Astrocyte (in vitro differentiated cells and primary cell): ENCODE data around the gene PPIP5K1. TPM values are rescaled to one million over a fixed set of nuclear protein-coding genes. Genes with fewer than 3 reads are reported as not detected.

ENCODE experiments used
- DNase-seq: peaks from one replicate; pipeline ENCODE4 v3.0.0-alpha.2; 2010; ENCODE audit warnings: low read depth
- FAIRE-seq: peaks from 2 replicates; lab custom pipeline; 2011; peaks lifted over from hg19 to GRCh38; lab: Jason Lieb, UNC
- H2AFZ ChIP-seq: 2 replicates; pipeline ENCODE4 v1.6.0; 2012; ENCODE audit warnings: low read depth, low read length, inconsistent platforms
- H3K27ac ChIP-seq: 2 replicates; pipeline ENCODE4 v1.5.1; 2011; ENCODE audit warnings: low read depth, low read length, inconsistent platforms
- H3K27me3 ChIP-seq: 2 replicates; pipeline ENCODE4 v1.6.0; 2011; ENCODE audit warnings: low read length, inconsistent platforms; ENCODE audit not compliant: insufficient read depth
- H3K36me3 ChIP-seq: 2 replicates; pipeline ENCODE4 v1.5.1; 2011; ENCODE audit warnings: low read length, inconsistent platforms; ENCODE audit not compliant: insufficient read depth
- H3K4me1 ChIP-seq: 2 replicates; pipeline ENCODE4 v1.5.1; 2011; ENCODE audit warnings: low read length, inconsistent platforms; ENCODE audit not compliant: insufficient read depth
- H3K4me2 ChIP-seq: 2 replicates; pipeline ENCODE4 v1.6.0; 2012; ENCODE audit warnings: low read length, inconsistent platforms
- H3K4me3 ChIP-seq: 2 replicates; pipeline ENCODE4 v1.5.1; 2011; ENCODE audit warnings: low read depth, mild to moderate bottlenecking, low read length, inconsistent platforms; ENCODE audit not compliant: insufficient read depth
- H3K79me2 ChIP-seq: 2 replicates; pipeline ENCODE4 v1.6.0; 2012; ENCODE audit warnings: mild to moderate bottlenecking, low read length, inconsistent platforms; ENCODE audit not compliant: insufficient read depth
- H3K9ac ChIP-seq: 2 replicates; pipeline ENCODE4 v1.6.0; 2012; ENCODE audit warnings: mild to moderate bottlenecking, low read length, inconsistent platforms
- H3K9me3 ChIP-seq: 2 replicates; pipeline ENCODE4 v1.5.1; 2012; ENCODE audit warnings: low read depth, mild to moderate bottlenecking, low read length, inconsistent platforms; ENCODE audit not compliant: insufficient read depth
- H4K20me1 ChIP-seq: 2 replicates; pipeline ENCODE4 v1.6.0; 2012; ENCODE audit warnings: low read length, inconsistent platforms; ENCODE audit not compliant: insufficient read depth
- H3K27ac Mint-ChIP-seq: one replicate; pipeline ENCODE4 v1.8.0; 2021; ENCODE audit warnings: mild to moderate bottlenecking, mixed read lengths; ENCODE audit not compliant: unreplicated experiment
- H3K27me3 Mint-ChIP-seq: one replicate; pipeline ENCODE4 v1.8.0; 2021; ENCODE audit warnings: low read depth, mixed read lengths; ENCODE audit not compliant: unreplicated experiment
- H3K36me3 Mint-ChIP-seq: one replicate; pipeline ENCODE4 v1.8.0; 2021; ENCODE audit warnings: low read depth, mixed read lengths; ENCODE audit not compliant: unreplicated experiment
- H3K4me1 Mint-ChIP-seq: one replicate; pipeline ENCODE4 v1.8.0; 2021; ENCODE audit warnings: low read depth, mixed read lengths; ENCODE audit not compliant: unreplicated experiment
- H3K4me3 Mint-ChIP-seq: one replicate; pipeline ENCODE4 v1.8.0; 2021; ENCODE audit warnings: mild to moderate bottlenecking, moderate library complexity, mixed read lengths; ENCODE audit not compliant: unreplicated experiment
- H3K9me3 Mint-ChIP-seq: one replicate; pipeline ENCODE4 v1.8.0; 2021; ENCODE audit warnings: mild to moderate bottlenecking, mixed read lengths; ENCODE audit not compliant: unreplicated experiment
- EZH2 ChIP-seq: IDR thresholded peaks from 2 replicates; pipeline ENCODE4 v1.6.1; 2012; ENCODE audit warnings: mild to moderate bottlenecking, low read length, inconsistent platforms; ENCODE audit not compliant: insufficient read depth
- total RNA-seq: library from RNA; stranded (reverse); gene quantifications from 2 replicates; pipeline ENCODE4 v1.2.1, GENCODE V29; 2021
- TF ChIP-seq, protein P1 (sequence below): IDR thresholded peaks from 2 replicates; pipeline ENCODE4 v1.5.1; 2011; ENCODE audit warnings: low read depth, mild to moderate bottlenecking, inconsistent platforms, low read length, moderate library complexity; ENCODE audit not compliant: insufficient read depth

PPIP5K1 gene
- total RNA-seq, 1 donor from 2014 or later: 21.4 TPM

DNA sequence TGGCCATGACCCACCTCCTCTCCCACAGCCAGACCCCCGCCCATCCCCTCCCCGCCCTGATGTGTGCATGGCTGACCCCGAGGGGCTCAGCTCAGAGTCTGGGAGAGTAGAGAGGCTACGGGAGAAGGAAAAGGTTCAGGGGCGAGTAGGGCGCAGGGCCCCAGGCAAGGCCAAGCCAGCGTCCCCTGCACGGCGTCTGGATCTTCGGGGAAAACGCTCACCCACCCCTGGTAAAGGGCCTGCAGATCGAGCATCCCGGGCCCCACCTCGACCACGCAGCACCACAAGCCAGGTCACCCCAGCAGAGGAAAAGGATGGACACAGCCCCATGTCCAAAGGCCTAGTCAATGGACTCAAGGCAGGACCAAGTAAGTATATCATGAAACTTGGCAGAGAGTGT, 60.9 kb downstream of the PPIP5K1 start:
- Histone ChIP-seq H3K79me2 (no peaks in the 10 kb centered on the region), H3K9me3 (no peaks in the 10 kb centered on the region), H3K4me3 (no peak overlapping the region), H3K9ac (no peak overlapping the region), H3K4me2 (no peak overlapping the region), H4K20me1 (peaks cover 34% of the 10 kb centered on the region), H3K4me1 (no peaks in the 10 kb centered on the region), H3K27ac (no peak overlapping the region), H2AFZ (no peak overlapping the region), H3K27me3 (no peaks in the 10 kb centered on the region), H3K36me3 (peaks cover 18% of the 10 kb centered on the region)
- Mint-ChIP-seq H3K36me3 (peaks cover 51% of the 10 kb centered on the region), H3K4me3 (no peak overlapping the region), H3K27ac (no peak overlapping the region), H3K4me1 (peaks cover 13% of the 10 kb centered on the region), H3K9me3 (peaks cover 4% of the 10 kb centered on the region), H3K27me3 (no peaks in the 10 kb centered on the region)
- DNase-seq (no peak), FAIRE-seq (no peak)
- TF ChIP-seq EZH2: no peak
- TF ChIP-seq, protein P1, sequence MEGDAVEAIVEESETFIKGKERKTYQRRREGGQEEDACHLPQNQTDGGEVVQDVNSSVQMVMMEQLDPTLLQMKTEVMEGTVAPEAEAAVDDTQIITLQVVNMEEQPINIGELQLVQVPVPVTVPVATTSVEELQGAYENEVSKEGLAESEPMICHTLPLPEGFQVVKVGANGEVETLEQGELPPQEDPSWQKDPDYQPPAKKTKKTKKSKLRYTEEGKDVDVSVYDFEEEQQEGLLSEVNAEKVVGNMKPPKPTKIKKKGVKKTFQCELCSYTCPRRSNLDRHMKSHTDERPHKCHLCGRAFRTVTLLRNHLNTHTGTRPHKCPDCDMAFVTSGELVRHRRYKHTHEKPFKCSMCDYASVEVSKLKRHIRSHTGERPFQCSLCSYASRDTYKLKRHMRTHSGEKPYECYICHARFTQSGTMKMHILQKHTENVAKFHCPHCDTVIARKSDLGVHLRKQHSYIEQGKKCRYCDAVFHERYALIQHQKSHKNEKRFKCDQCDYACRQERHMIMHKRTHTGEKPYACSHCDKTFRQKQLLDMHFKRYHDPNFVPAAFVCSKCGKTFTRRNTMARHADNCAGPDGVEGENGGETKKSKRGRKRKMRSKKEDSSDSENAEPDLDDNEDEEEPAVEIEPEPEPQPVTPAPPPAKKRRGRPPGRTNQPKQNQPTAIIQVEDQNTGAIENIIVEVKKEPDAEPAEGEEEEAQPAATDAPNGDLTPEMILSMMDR: no peak

DNA sequence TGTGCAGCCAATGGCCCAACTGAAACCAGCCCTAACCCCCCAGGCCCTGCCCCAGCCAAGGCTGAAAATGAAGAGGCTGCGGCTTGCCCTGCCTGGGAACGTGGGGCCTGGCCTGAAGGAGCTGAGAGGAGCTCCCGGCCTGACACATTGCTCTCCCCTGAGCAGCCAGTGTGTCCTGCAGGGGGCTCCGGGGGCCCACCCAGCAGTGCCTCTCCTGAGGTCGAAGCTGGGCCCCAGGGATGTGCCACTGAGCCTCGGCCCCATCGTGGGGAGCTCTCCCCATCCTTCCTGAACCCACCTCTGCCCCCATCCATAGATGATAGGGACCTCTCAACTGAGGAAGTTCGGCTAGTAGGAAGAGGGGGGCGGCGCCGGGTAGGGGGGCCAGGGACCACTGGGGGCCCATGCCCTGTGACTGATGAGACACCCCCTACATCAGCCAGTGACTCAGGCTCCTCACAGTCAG, 61.4 kb downstream of the PPIP5K1 start:
- Mint-ChIP-seq H3K4me1 (peaks cover 13% of the 10 kb centered on the region), H3K36me3 (peaks cover 52% of the 10 kb centered on the region), H3K9me3 (peaks cover 6% of the 10 kb centered on the region), H3K27me3 (no peaks in the 10 kb centered on the region), H3K4me3 (no peak overlapping the region), H3K27ac (no peak overlapping the region)
- FAIRE-seq (no peak), DNase-seq (no peak)
- TF ChIP-seq, protein P1: no peak
- no peak for TF ChIP-seq EZH2
- Histone ChIP-seq H3K9me3 (no peaks in the 10 kb centered on the region), H3K79me2 (no peaks in the 10 kb centered on the region), H4K20me1 (peaks cover 39% of the 10 kb centered on the region), H3K36me3 (peaks cover 23% of the 10 kb centered on the region), H3K27me3 (no peaks in the 10 kb centered on the region), H3K27ac (no peak overlapping the region), H2AFZ (no peak overlapping the region), H3K4me2 (no peak overlapping the region), H3K9ac (no peak overlapping the region), H3K4me1 (no peaks in the 10 kb centered on the region), H3K4me3 (no peak overlapping the region)

DNA sequence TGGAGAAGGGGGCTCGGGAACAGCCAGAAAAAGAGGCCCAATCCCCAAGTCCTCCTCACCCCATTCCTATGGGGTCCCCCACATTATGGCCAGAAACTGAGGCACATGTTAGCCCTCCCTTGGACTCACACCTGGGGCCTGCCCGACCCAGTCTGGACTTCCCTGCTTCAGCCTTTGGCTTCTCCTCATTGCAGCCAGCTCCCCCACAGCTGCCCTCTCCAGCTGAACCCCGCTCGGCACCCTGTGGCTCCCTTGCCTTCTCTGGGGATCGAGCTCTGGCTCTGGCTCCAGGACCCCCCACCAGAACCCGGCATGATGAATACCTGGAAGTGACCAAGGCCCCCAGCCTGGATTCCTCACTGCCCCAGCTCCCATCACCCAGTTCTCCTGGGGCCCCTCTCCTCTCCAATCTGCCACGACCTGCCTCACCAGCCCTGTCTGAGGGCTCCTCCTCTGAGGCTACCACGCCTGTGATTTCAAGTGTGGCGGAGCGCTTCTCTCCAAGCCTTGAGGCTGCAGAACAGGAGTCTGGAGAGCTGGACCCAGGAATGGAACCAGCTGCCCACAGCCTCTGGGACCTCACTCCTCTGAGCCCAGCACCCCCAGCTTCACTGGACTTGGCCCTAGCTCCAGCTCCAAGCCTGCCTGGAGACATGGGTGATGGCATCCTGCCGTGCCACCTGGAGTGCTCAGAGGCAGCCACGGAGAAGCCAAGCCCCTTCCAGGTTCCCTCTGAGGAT, 62.0 kb downstream of the PPIP5K1 start:
- peaks cover 45% of the 10 kb centered on the region for H4K20me1 ChIP-seq
- H3K9ac ChIP-seq: no peak overlapping the region
- TF ChIP-seq, protein P1: no peak
- no peak for TF ChIP-seq EZH2
- H3K9me3 Mint-ChIP-seq: peaks cover 6% of the 10 kb centered on the region
- FAIRE-seq (no peak), DNase-seq (no peak)
- H3K4me3 Mint-ChIP-seq: peak overlapping the region; percentile 20
- H3K27me3 Mint-ChIP-seq: no peaks in the 10 kb centered on the region
- peak overlapping the region; percentile 58 for H3K27ac Mint-ChIP-seq
- peaks cover 27% of the 10 kb centered on the region for H3K36me3 ChIP-seq
- no peaks in the 10 kb centered on the region for H3K79me2 ChIP-seq
- H3K4me3 ChIP-seq: no peak overlapping the region
- peaks cover 58% of the 10 kb centered on the region for H3K36me3 Mint-ChIP-seq
- no peaks in the 10 kb centered on the region for H3K9me3 ChIP-seq
- H3K27me3 ChIP-seq: no peaks in the 10 kb centered on the region
- H3K4me1 Mint-ChIP-seq: peaks cover 13% of the 10 kb centered on the region
- no peaks in the 10 kb centered on the region for H3K4me1 ChIP-seq
- no peak overlapping the region for H3K4me2 ChIP-seq
- H2AFZ ChIP-seq: no peak overlapping the region
- no peak overlapping the region for H3K27ac ChIP-seq
